Thyroid gland (tissue), 4 donors: Measurements from ENCODE around the gene RPLP2. TPM values are rescaled to one million over a fixed set of nuclear protein-coding genes. Genes with fewer than 3 reads are reported as not detected.
A peak's percentile ranks its signal among the peaks of the same experiment; 100 is the strongest.

Experiments
- DNase-seq, 2 donors: peaks; one replicate each; pipeline ENCODE4 v3.0.0-alpha.2; 2019
- H3K27ac ChIP-seq, 3 donors: fragments of 200-600 bp; sonication (generic); 1 replicate in 2 of 3; 2 replicates in 1 of 3; pipeline ENCODE4 v1.5.1; 2016 to 2019; ENCODE audit warnings: mild to moderate bottlenecking in 1 of 3, moderate library complexity in 1 of 3
- H3K27me3 ChIP-seq: fragments of 200-600 bp; sonication (generic); one replicate; pipeline ENCODE4 v1.5.1; 2019
- H3K36me3 ChIP-seq, 2 donors: fragments of 200-600 bp; sonication (generic); one replicate each; pipeline ENCODE4 v1.5.1; 2016 to 2019
- H3K4me1 ChIP-seq, 2 donors: fragments of 200-600 bp; sonication (generic); one replicate each; pipeline ENCODE4 v1.5.1; 2017 to 2019
- H3K4me3 ChIP-seq, 3 donors: fragments of 200-600 bp; sonication (generic); replicated peaks in 1 of 3; 1 replicate in 2 of 3; 2 replicates in 1 of 3; pipeline ENCODE4 v1.5.1; 2016; ENCODE audit warnings: mild to moderate bottlenecking in 1 of 3
- H3K9me3 ChIP-seq: fragments of 200-600 bp; sonication (generic); one replicate; pipeline ENCODE4 v1.5.1; 2017
- CTCF ChIP-seq, 6 experiments: fragments of 200-600 bp in 3 of 6; fragments of 450-650 bp in 3 of 6; sonication (generic) in 3 of 6; IDR thresholded peaks; one replicate each; pipeline ENCODE4 v1.5.1; 2016 to 2019; ENCODE audit warnings: antibody characterized with exemption in 6 of 6, mild to moderate bottlenecking in 2 of 6, inconsistent platforms in 1 of 6, moderate library complexity in 1 of 6
- POLR2A ChIP-seq, 2 donors: fragments of 450-650 bp; IDR thresholded peaks; one replicate each; pipeline ENCODE4 v1.6.1; 2017; ENCODE audit warnings: antibody characterized with exemption in 2 of 2, mild to moderate bottlenecking in 2 of 2, moderate library complexity in 1 of 2
- WGBS, 2 donors: methylation state at CpG; one replicate each; pipeline ENCODE4 v1.1.5; 2017; 5-methylcytosine and 5-hydroxymethylcytosine counted together
- intact Hi-C: fragments of 100-400 bp; cut with DNase I; formaldehyde crosslinking; loops from one replicate; pipeline ENCODE4 v1.15.1; 2023
- total RNA-seq, 4 donors: library from RNA; depleted of rRNA; stranded (reverse); fragments of >200 nt; gene quantifications; one replicate each; pipeline ENCODE4 v1.2.3, GENCODE V29; 2016

The RPLP2 gene
- 100 to 1,000 TPM; 172 to 526 (median 290) TPM for total RNA-seq

- peak within 1 kb of the TSS; percentile 95 to 97 (median 97) for H3K27ac ChIP-seq
- peak within 1 kb of the TSS; percentile 68 to 85 (median 80) for H3K4me3 ChIP-seq
- H3K4me1 ChIP-seq: peaks cover 26 to 30% of the 10 kb centered on the region in 2 donors
- no peaks in the 10 kb centered on the region for H3K9me3 ChIP-seq
- WGBS, 2 donors: 0% methylated on average over 8 to 31 of the region's 81 CpGs
- peak; percentile 79 to 81 for TF ChIP-seq POLR2A (IDR thresholded peaks at IDR 0.05)
- TF ChIP-seq CTCF (IDR thresholded peaks at IDR 0.05): peak in 1 of 6 experiments; percentile 23
- H3K27me3 ChIP-seq: no peaks in the 10 kb centered on the region
- intact Hi-C loops: no loop called here
- peak; percentile 99 for DNase-seq
- H3K36me3 ChIP-seq: peaks cover 22 to 24% of the 10 kb centered on the region in 2 donors
Observed at GRCh38 chr11:809287-810039, at the start of gene RPLP2. TSS of gene RPLP2 (plus strand) at chr11:809967. CDS start at chr11:810235, 268 bp downstream.

- peaks cover 62 to 90% of the 10 kb centered on the region in 2 donors for H3K36me3 ChIP-seq
- no peaks in the 10 kb centered on the region for H3K9me3 ChIP-seq
- no peak for DNase-seq
- no peak overlapping the region for H3K4me3 ChIP-seq
- intact Hi-C loops: no loop called here
- H3K4me1 ChIP-seq: no peaks in the 10 kb centered on the region
- H3K27me3 ChIP-seq: no peaks in the 10 kb centered on the region
- TF ChIP-seq POLR2A (IDR thresholded peaks at IDR 0.05): no peak
- TF ChIP-seq CTCF (IDR thresholded peaks at IDR 0.05): no peak
- no peak overlapping the region for H3K27ac ChIP-seq
Observed at GRCh38 chr11:760236-760635, 49.5 kb upstream of the RPLP2 start.

GRCh38 chr11:761526-762108 is 48.1 kb upstream of the RPLP2 start:
- Histone ChIP-seq H3K27ac (no peak overlapping the region), H3K4me3 (no peak overlapping the region), H3K36me3 (peaks cover 56 to 91% of the 10 kb centered on the region in 2 donors), H3K9me3 (no peaks in the 10 kb centered on the region), H3K27me3 (no peaks in the 10 kb centered on the region), H3K4me1 (no peaks in the 10 kb centered on the region)
- 92 to 93% methylated on average over 8 of the region's 8 CpGs for WGBS, 2 donors
- TF ChIP-seq POLR2A (IDR thresholded peaks at IDR 0.05) (no peak), CTCF (IDR thresholded peaks at IDR 0.05) (no peak)
- DNase-seq: no peak
- intact Hi-C loops: no loop called here

GRCh38 chr11:762421-763072 is 47.2 kb upstream of the RPLP2 start:
- H3K4me1 ChIP-seq: no peaks in the 10 kb centered on the region
- intact Hi-C loops: no loop called here
- peaks cover 52 to 83% of the 10 kb centered on the region in 2 donors for H3K36me3 ChIP-seq
- no peak for TF ChIP-seq CTCF (IDR thresholded peaks at IDR 0.05)
- no peak for TF ChIP-seq POLR2A (IDR thresholded peaks at IDR 0.05)
- peak overlapping the region in 1 of 3 donors; percentile 9 for H3K27ac ChIP-seq
- 69 to 73% methylated on average over 8 to 10 of the region's 10 CpGs for WGBS, 2 donors
- no peak overlapping the region for H3K4me3 ChIP-seq
- no peaks in the 10 kb centered on the region for H3K27me3 ChIP-seq
- H3K9me3 ChIP-seq: no peaks in the 10 kb centered on the region
- DNase-seq: no peak

GRCh38 chr11:763073-763463 is 46.7 kb upstream of the RPLP2 start:
- intact Hi-C loops: no loop called here
- 70 to 74% methylated on average over 18 to 20 of the region's 24 CpGs for WGBS, 2 donors
- TF ChIP-seq CTCF (IDR thresholded peaks at IDR 0.05) (no peak), POLR2A (IDR thresholded peaks at IDR 0.05) (no peak)
- H3K27ac ChIP-seq: no peak overlapping the region
- peak in 1 of 2 donors; percentile 31 for DNase-seq
- H3K36me3 ChIP-seq: peaks cover 52 to 77% of the 10 kb centered on the region in 2 donors
- no peaks in the 10 kb centered on the region for H3K27me3 ChIP-seq
- no peaks in the 10 kb centered on the region for H3K4me1 ChIP-seq
- H3K9me3 ChIP-seq: no peaks in the 10 kb centered on the region
- no peak overlapping the region for H3K4me3 ChIP-seq
